ENCODE measurements around the gene UBE2D1. TPM values are rescaled to one million over a fixed set of nuclear protein-coding genes. Genes with fewer than 3 reads are reported as not detected.
"Not testable (repeated sequence)": the region's sequence is repeated elsewhere in the genome, so short reads cannot be mapped to it uniquely, and the experiment has no call there.

The UBE2D1 gene
- total and polyA plus RNA-seq, 9 donors: 7.0 to 18.0 (median 14.1) TPM

- Histone ChIP-seq H3K9me3 (replicated peaks; ENCODE audit: control insufficient read depth, low read depth, low read length) (no peaks in the 10 kb centered on the region), H3K27me3 (ENCODE audit: control insufficient read depth, insufficient read depth, low read length) (no peaks in the 10 kb centered on the region), H3K27ac (ENCODE audit: low read length) (no peak overlapping the region), H3K36me3 (ENCODE audit: control insufficient read depth, insufficient read depth, low read length) (peaks cover 10% of the 10 kb centered on the region), H3K4me3 (ENCODE audit: low read length) (no peak overlapping the region), H3K4me1 (ENCODE audit: control insufficient read depth, insufficient read depth, low read length) (no peaks in the 10 kb centered on the region)
- no peak for DNase-seq
Observed at GRCh38 chr10:58396057-58396456, 61.3 kb downstream of the UBE2D1 start.

GRCh38 chr10:58397830-58398229, 63.0 kb downstream of the UBE2D1 start:
- DNase-seq: no peak
- peaks cover 10% of the 10 kb centered on the region for H3K36me3 ChIP-seq (ENCODE audit: control insufficient read depth, insufficient read depth, low read length)

GRCh38 chr10:58399410-58399809, 64.6 kb downstream of the UBE2D1 start:
- Histone ChIP-seq H3K9me3 (replicated peaks; ENCODE audit: control insufficient read depth, low read depth, low read length) (no peaks in the 10 kb centered on the region), H3K4me3 (ENCODE audit: low read length) (no peak overlapping the region), H3K4me1 (ENCODE audit: control insufficient read depth, insufficient read depth, low read length) (no peaks in the 10 kb centered on the region), H3K27ac (ENCODE audit: low read length) (no peak overlapping the region), H3K36me3 (ENCODE audit: control insufficient read depth, insufficient read depth, low read length) (peaks cover 7% of the 10 kb centered on the region), H3K27me3 (ENCODE audit: control insufficient read depth, insufficient read depth, low read length) (no peaks in the 10 kb centered on the region)
- WGBS (ENCODE audit: insufficient coverage): no CpG with 5 or more reads among the region's 4 CpGs
- DNase-seq: no peak

More at GRCh38 chr10:58397830-58398229, 63.0 kb downstream of the UBE2D1 start:
- no peaks in the 10 kb centered on the region for H3K27me3 ChIP-seq (ENCODE audit: control insufficient read depth, insufficient read depth, low read length)
- H3K9me3 ChIP-seq (replicated peaks; ENCODE audit: control insufficient read depth, low read depth, low read length): no peaks in the 10 kb centered on the region
- no peak overlapping the region for H3K27ac ChIP-seq (ENCODE audit: low read length)
- H3K4me3 ChIP-seq (ENCODE audit: low read length): no peak overlapping the region
- no peaks in the 10 kb centered on the region for H3K4me1 ChIP-seq (ENCODE audit: control insufficient read depth, insufficient read depth, low read length)
- no CpG with 5 or more reads among the region's 3 CpGs for WGBS (ENCODE audit: insufficient coverage)

DNA sequence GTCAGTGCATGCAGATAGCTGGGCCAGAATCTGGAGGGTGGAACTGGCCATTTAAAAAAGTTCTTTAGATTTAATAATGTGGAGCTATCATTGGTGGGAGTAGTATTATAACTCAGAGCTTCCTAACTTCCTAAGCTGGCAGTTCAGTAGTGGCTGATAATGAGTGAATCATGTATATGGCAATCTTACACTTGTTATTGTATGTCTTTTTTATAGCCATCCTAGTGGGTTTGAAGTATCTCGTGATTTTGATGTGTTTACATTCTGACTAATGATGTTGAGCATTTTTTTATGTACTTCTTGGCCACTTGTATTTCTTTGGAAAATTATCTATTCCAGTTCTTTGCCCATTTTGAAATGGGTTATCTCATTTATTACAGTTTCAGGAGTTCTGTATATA, 65.8 kb downstream of the UBE2D1 start:
- no CpG with 5 or more reads among the region's 1 CpG for WGBS (ENCODE audit: insufficient coverage)
- no peak overlapping the region for H3K27ac ChIP-seq (ENCODE audit: low read length)
- H3K4me3 ChIP-seq (ENCODE audit: low read length): no peak overlapping the region
- H3K9me3 ChIP-seq (replicated peaks; ENCODE audit: control insufficient read depth, low read depth, low read length): no peaks in the 10 kb centered on the region
- H3K4me1 ChIP-seq (ENCODE audit: control insufficient read depth, insufficient read depth, low read length): no peaks in the 10 kb centered on the region
- H3K36me3 ChIP-seq (ENCODE audit: control insufficient read depth, insufficient read depth, low read length): peaks cover 4% of the 10 kb centered on the region
- H3K27me3 ChIP-seq (ENCODE audit: control insufficient read depth, insufficient read depth, low read length): no peaks in the 10 kb centered on the region
- no peak for DNase-seq

DNA sequence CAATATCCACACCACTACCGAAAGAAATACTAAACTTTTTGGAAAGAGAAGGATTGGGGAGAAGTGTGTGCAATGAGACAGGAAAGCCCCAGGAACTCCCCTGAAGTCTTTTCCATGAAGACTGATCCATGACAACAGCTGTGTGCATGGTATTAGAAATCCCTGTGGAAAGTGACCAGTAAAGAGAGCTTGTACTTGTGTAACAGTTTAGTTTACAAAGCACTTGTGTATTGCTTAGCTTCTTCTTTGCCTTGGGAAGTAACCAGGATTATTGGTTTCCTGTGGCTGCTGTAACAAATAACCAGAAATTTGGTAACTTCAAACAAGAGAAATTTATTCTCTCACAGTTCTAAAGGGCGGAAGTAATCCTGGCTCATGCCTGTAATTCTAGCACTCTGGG, 69.2 kb downstream of the UBE2D1 start:
- Histone ChIP-seq H3K9me3 (replicated peaks; ENCODE audit: control insufficient read depth, low read depth, low read length) (no peaks in the 10 kb centered on the region), H3K4me1 (ENCODE audit: control insufficient read depth, insufficient read depth, low read length) (no peaks in the 10 kb centered on the region), H3K4me3 (ENCODE audit: low read length) (no peak overlapping the region), H3K27ac (ENCODE audit: low read length) (no peak overlapping the region), H3K27me3 (ENCODE audit: control insufficient read depth, insufficient read depth, low read length) (no peaks in the 10 kb centered on the region), H3K36me3 (ENCODE audit: control insufficient read depth, insufficient read depth, low read length) (no peaks in the 10 kb centered on the region)
- WGBS (ENCODE audit: insufficient coverage): no CpG with 5 or more reads among the region's 2 CpGs
- no peak for DNase-seq

GRCh38 chr10:58409956-58410610, 75.3 kb downstream of the UBE2D1 start:
- Histone ChIP-seq H3K4me3 (ENCODE audit: low read length) (no peak overlapping the region), H3K36me3 (ENCODE audit: control insufficient read depth, insufficient read depth, low read length) (no peaks in the 10 kb centered on the region), H3K27ac (ENCODE audit: low read length) (no peak overlapping the region), H3K27me3 (ENCODE audit: control insufficient read depth, insufficient read depth, low read length) (no peaks in the 10 kb centered on the region), H3K4me1 (ENCODE audit: control insufficient read depth, insufficient read depth, low read length) (peaks cover 5% of the 10 kb centered on the region), H3K9me3 (replicated peaks; ENCODE audit: control insufficient read depth, low read depth, low read length) (no peaks in the 10 kb centered on the region)
- DNase-seq: no peak
- 80% methylated on average over 1 of the region's 4 CpGs for WGBS (ENCODE audit: insufficient coverage)

DNA sequence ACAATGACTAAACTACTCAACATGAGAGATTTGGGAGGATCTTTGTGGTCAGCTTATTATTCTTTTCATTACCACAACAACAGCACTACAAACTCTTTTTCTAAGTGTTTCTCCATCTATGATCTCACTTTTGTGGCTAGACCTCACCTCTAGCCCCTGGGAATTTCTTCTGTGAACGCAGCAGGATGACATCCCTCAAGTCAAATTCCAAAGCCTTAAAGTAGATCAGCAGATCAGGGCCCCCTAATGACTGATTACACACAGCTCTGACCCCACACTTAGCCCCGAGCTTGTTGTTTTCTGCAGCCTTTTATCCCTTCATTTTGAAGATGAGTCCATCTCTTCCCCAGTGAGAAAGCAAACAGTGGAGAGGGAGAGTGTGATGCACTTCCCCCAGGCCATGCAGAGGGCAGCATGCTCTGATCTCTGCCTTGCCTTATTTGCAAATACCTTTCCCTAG, 77.7 kb downstream of the UBE2D1 start:
- H3K4me1 ChIP-seq (ENCODE audit: control insufficient read depth, insufficient read depth, low read length): peaks cover 5% of the 10 kb centered on the region
- no peak overlapping the region for H3K27ac ChIP-seq (ENCODE audit: low read length)
- H3K36me3 ChIP-seq (ENCODE audit: control insufficient read depth, insufficient read depth, low read length): no peaks in the 10 kb centered on the region
- H3K9me3 ChIP-seq (replicated peaks; ENCODE audit: control insufficient read depth, low read depth, low read length): no peaks in the 10 kb centered on the region
- no peak for DNase-seq
- WGBS (ENCODE audit: insufficient coverage): 23% methylated on average over 1 of the region's 2 CpGs
- H3K27me3 ChIP-seq (ENCODE audit: control insufficient read depth, insufficient read depth, low read length): no peaks in the 10 kb centered on the region
- H3K4me3 ChIP-seq (ENCODE audit: low read length): no peak overlapping the region

GRCh38 chr10:58414270-58415041, 79.7 kb downstream of the UBE2D1 start:
- H3K36me3 ChIP-seq (ENCODE audit: control insufficient read depth, insufficient read depth, low read length): no peaks in the 10 kb centered on the region
- no peaks in the 10 kb centered on the region for H3K9me3 ChIP-seq (replicated peaks; ENCODE audit: control insufficient read depth, low read depth, low read length)
- H3K27me3 ChIP-seq (ENCODE audit: control insufficient read depth, insufficient read depth, low read length): no peaks in the 10 kb centered on the region
- DNase-seq: peak; percentile 93
- peaks cover 5% of the 10 kb centered on the region for H3K4me1 ChIP-seq (ENCODE audit: control insufficient read depth, insufficient read depth, low read length)
- no peak overlapping the region for H3K4me3 ChIP-seq (ENCODE audit: low read length)
- 0% methylated on average over 1 of the region's 5 CpGs for WGBS (ENCODE audit: insufficient coverage)
- H3K27ac ChIP-seq (ENCODE audit: low read length): peak overlapping the region; percentile 65

GRCh38 chr10:58415757-58416156, 81.0 kb downstream of the UBE2D1 start:
- H3K27me3 ChIP-seq (ENCODE audit: control insufficient read depth, insufficient read depth, low read length): no peaks in the 10 kb centered on the region
- H3K4me1 ChIP-seq (ENCODE audit: control insufficient read depth, insufficient read depth, low read length): peaks cover 5% of the 10 kb centered on the region
- H3K9me3 ChIP-seq (replicated peaks; ENCODE audit: control insufficient read depth, low read depth, low read length): no peaks in the 10 kb centered on the region
- no peak for DNase-seq
- no peak overlapping the region for H3K4me3 ChIP-seq (ENCODE audit: low read length)
- no peak overlapping the region for H3K27ac ChIP-seq (ENCODE audit: low read length)
- H3K36me3 ChIP-seq (ENCODE audit: control insufficient read depth, insufficient read depth, low read length): no peaks in the 10 kb centered on the region

DNA sequence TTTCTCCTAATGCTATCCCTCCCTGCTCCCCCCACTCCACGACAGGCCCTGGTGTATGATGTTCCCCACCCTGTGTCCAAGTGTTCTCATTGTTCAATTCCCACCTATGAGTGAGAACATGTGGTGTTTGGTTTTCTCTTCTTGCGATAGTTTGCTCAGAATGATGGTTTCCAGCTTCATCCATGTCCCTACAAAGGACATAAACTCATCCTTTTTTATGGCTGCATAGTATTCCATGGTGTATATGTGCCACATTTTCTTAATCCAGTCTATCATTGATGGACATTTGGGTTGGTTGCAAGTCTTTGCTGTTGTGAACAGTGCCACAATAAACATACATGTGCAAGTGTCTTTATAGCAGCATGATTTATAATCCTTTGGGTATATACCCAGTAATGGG, 83.1 kb downstream of the UBE2D1 start:
- H3K4me1 ChIP-seq (ENCODE audit: control insufficient read depth, insufficient read depth, low read length): not testable (repeated sequence)
- no CpG with 5 or more reads among the region's 2 CpGs for WGBS (ENCODE audit: insufficient coverage)

More for the DNA sequence above, 83.1 kb downstream of the UBE2D1 start:
- not testable (repeated sequence) for H3K4me3 ChIP-seq (ENCODE audit: low read length); H3K27ac ChIP-seq (ENCODE audit: low read length); H3K36me3 ChIP-seq (ENCODE audit: control insufficient read depth, insufficient read depth, low read length); H3K27me3 ChIP-seq (ENCODE audit: control insufficient read depth, insufficient read depth, low read length); DNase-seq; H3K9me3 ChIP-seq (replicated peaks; ENCODE audit: control insufficient read depth, low read depth, low read length)
